Measurements from ENCODE around the gene ZNF48.

The ZNF48 gene

DNA sequence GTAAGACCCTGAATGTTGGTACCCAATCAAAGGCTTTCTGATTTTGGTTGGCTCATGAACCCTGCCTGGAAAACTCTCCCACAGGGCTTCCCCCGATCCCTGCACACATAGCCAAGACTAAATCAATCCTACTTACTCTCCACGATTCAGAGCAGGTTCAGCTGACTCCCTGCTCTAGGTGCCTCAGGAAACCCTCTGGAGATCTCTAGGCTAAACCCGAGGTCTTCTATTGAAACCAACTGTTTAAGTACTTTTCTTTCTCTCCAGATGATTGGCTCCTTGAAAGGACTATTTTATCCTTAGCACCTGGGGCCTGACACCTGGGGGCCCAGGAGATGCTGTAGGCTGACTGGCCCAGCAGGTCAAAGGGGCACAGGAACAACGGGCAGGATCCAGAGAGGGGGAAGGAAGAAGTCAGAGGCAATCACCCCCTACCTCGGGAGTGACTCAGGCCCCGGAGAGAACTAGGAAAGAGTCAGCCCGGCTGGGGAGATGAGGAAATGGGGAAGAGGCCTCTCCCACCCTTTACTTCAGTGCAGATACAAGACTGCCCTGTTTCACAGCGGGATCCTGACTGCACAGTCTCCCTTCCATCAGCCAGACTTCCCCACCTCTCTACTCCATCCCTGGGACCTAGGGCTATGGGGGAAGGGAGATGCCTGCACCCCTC, 27.0 kb upstream of the ZNF48 start:
- peak; percentile 56 for DNase-seq (ENCODE audit: low read depth)

DNA sequence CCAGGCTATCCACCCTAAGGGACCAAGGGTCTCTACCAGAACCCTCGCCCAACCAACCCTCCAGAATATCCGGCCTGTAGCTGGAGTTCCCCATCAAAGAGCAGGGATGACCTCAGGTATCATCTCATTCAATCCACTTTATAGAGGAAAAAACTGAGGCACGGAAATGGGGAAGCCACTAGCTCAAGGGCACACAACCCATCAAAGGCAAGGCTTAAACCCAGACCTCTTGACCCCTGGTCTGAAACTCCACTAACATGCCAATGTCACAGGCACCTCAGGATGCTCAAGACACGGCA, 26.5 kb upstream of the ZNF48 start:
- DNase-seq (ENCODE audit: low read depth), result no peak
- peak overlapping the region; percentile 72 for H3K4me3 ChIP-seq (ENCODE audit: low read depth, low read length)
- TF ChIP-seq, protein P1, sequence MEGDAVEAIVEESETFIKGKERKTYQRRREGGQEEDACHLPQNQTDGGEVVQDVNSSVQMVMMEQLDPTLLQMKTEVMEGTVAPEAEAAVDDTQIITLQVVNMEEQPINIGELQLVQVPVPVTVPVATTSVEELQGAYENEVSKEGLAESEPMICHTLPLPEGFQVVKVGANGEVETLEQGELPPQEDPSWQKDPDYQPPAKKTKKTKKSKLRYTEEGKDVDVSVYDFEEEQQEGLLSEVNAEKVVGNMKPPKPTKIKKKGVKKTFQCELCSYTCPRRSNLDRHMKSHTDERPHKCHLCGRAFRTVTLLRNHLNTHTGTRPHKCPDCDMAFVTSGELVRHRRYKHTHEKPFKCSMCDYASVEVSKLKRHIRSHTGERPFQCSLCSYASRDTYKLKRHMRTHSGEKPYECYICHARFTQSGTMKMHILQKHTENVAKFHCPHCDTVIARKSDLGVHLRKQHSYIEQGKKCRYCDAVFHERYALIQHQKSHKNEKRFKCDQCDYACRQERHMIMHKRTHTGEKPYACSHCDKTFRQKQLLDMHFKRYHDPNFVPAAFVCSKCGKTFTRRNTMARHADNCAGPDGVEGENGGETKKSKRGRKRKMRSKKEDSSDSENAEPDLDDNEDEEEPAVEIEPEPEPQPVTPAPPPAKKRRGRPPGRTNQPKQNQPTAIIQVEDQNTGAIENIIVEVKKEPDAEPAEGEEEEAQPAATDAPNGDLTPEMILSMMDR (conservative IDR thresholded peaks at IDR 0.05; ENCODE audit: low read depth, low read length), result no peak

More for the DNA sequence above, 27.0 kb upstream of the ZNF48 start:
- TF ChIP-seq, protein P1 (conservative IDR thresholded peaks at IDR 0.05; ENCODE audit: low read depth, low read length), result no peak
- peak overlapping the region; percentile 72 for H3K4me3 ChIP-seq (ENCODE audit: low read depth, low read length)

DNA sequence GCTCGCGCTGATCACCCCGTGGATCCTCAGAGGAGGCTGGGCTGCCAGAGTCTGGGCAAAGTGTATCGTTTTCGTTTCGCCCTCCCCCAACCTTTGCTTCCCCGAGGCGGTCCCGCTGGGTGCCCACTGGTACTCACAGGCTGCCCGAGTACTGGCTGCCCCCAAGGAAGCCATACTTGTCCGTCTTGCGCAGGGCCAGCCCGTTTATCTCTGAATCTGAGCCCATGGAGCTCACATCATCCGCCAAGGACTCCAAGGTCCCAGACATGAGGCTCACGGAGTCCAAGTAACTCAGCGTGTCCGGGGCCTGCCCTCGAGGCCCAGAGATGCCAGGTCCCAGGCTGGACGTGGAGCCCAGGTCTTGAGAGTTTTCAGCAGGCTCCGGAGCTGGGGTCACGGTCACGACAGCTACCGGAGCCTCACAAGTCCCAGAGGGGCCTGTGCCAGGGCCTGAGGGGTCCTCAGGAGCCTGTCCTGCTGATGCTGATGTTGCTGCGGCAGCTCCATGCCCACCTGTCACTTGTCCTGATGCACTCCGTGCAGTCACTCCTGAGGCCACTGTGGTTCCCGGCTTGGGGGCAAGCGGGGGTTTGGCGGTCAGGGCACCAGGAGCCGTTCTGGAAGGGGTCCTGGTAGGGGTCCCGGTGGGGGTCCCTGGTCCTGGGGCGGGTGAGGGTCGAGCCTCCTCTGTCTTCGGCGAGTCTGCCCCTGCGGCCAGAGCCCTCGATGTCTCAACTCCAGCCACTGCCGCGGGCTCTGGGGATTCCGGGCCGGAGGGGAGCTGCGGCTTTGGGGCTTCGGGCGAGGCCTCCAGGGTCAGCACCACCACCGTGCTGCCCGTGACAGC, 25.9 kb upstream of the ZNF48 start:
- DNase-seq (ENCODE audit: low read depth), result peak; percentile 25
- TF ChIP-seq, protein P1 (conservative IDR thresholded peaks at IDR 0.05; ENCODE audit: low read depth, low read length), result no peak
- peak overlapping the region; percentile 72 for H3K4me3 ChIP-seq (ENCODE audit: low read depth, low read length)

DNA sequence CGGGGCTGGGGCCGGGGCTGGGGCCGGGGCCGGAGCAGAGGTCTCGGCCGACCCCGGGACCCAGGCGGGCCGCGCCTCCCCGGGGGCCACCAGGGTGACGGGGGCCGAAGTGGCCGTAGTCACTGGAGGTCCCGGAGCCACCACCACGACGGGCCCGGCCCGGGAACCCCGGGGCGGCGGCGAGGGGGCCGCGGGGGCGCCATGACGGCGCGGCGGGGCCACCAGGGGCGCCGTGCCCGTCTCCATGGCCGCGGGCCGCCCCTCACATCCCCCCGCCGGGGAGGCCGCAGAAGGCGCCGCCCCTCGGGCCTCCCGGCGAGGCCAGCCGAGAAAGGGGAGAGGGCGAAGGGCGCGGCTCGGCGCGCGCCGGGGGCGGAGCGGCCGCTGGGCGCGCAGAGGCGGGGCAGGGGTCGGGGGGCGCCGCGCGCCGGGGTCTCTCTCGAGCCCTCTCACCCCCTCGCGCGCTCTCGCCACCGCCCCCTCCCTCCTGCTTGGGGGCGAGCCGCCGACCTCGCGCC, 25.2 kb upstream of the ZNF48 start:
- DNase-seq (ENCODE audit: low read depth), result no peak
- H3K4me3 ChIP-seq (ENCODE audit: low read depth, low read length), result peak overlapping the region; percentile 72
- TF ChIP-seq, protein P1 (conservative IDR thresholded peaks at IDR 0.05; ENCODE audit: low read depth, low read length), result no peak

DNA sequence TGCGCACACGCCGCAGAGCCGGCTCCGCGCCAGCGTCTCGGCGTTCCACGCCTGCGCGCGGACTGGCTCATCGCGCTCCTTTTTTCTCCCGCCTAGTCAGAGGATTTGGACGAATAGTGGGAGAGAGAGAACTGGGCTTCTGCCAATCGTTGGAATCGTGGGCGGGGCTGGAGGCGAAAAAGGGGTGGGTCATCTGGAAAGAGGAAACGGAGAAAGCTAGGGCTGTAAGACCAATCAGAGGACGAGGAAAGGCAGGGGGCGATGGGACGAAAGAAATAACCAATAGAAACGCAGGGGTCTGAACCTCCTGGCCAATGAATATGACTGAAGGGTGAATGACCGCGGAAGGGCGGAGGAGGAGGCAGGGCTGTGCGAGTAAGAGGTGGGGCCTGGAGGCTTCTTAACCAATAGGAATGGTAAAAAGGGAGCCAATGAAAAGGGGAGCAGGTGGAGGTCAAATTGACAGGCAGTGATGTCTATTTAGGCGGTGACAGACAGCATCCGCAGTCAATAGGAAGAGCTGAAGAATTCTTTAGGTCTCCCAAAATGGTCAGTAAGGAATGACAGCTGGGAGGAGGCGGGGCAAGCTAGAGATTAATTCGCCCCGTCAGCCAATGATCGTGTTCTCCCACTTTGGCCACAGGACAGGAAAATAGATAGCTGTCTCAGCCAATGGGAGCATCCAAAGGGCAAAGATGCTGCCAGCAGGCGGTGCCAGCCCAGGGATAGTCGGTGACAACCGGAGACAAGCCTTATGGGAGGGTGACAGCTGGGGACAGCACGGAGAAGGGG, 24.6 kb upstream of the ZNF48 start, which contains the start of gene TBC1D10B:
TBC1D10B (minus strand) TSS at position 39 of the 792 bp plus-strand sequence. CDS start 311 bp downstream, outside the sequence.
- peak within 1 kb of the TSS; percentile 72 for H3K4me3 ChIP-seq (ENCODE audit: low read depth, low read length)
- DNase-seq (ENCODE audit: low read depth), result peak; percentile 100
- TF ChIP-seq, protein P1 (conservative IDR thresholded peaks at IDR 0.05; ENCODE audit: low read depth, low read length), result peak; percentile 48

DNA sequence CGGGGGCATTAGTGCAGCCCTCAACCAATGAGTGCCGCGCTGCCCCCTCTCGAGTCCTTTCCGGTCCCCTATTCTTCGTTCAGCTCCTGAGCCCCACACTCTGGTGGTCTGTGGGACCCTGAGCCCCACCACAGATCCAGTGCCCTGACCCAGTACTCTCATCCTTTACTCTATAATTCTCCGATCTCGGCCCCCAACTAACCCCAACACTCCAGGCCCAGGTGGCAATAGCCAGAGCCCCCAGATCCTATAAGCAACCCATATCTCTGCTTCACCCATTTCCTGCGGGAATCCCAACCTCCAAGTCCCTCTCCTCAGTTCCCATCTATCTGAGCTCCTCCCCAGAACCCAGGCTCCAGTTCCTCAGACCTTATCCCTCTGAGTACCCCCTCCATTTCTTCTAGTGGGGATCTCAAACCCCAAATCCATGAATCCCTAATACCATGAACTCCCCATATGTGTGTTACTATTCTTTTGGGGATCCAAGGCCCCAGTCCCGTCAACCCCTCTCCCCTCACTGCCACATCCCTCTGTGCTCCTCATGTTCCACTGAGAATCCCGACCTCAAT, 23.9 kb upstream of the ZNF48 start:
- TF ChIP-seq, protein P1 (conservative IDR thresholded peaks at IDR 0.05; ENCODE audit: low read depth, low read length), result no peak
- no peak for DNase-seq (ENCODE audit: low read depth)
- H3K4me3 ChIP-seq (ENCODE audit: low read depth, low read length), result peak overlapping the region; percentile 66
